ENCODE data around the gene FAM177B.

FAM177B gene

DNA sequence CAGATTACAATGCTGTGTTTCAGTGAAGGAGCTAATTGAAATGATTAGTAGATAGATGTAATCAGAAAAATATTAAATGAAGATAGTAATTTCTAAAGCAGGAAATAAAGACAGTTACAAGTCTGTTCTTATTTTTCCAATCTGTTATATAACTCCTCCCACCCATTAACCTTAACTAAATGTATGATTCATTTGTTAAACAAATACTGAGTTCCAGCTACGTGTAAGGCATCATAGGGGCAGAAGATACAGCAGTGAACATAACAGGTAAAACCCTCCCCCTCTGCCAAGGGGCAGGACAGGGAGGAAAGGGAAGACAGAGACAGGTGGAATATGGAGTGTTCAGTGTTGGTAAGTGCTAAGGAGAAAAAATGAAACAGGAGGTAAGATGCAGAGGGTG, at the start of gene FAM177B:
TSS of gene FAM177B (plus strand) at position 231 of the 400 bp plus-strand sequence. CDS start 9,344 bp downstream, outside the sequence.
- no peak for DNase-seq

- no peak for DNase-seq
Measured at GRCh38 chr1:222691016-222691415, 46.0 kb upstream of the FAM177B start.

DNA sequence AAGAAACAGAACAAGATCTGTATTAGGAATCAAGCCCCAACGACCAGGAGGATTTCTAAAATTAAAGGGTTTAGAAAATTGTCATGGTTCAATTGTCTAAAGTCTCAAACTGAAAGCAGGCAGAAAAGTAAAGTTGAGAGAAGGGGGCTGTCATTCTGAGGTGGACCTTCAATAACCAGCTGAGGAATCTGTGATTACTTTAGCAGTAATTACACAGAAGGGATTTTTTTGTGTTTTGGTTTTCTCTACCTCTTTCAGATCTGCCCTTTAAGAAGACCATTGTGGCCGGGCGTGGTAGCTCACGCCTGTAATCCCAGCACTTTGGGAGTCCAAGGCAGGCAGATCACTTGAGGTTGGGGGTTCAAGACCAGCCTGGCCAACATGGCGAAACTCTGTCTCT, 42.1 kb upstream of the FAM177B start:
- no peak for DNase-seq

DNA sequence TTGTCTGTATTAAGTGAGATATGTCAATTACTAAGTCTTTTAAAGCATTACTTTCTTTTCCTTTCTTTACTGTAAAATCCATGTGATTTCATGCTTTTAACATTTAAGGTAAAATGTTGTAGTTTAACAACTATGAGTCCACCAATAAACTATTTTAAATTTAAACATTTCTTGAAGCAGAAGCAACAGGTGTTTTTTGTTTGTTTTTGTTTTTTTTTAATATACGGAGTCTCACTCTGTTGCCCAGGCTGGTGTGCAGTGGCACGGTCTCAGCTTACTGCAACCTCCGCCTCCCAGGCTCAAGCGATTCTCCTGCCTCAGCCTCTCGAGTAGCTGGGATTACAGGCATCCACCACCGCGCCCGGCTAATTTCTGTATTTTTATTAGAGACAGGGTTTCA, 40.3 kb upstream of the FAM177B start:
- no peak for DNase-seq

DNA sequence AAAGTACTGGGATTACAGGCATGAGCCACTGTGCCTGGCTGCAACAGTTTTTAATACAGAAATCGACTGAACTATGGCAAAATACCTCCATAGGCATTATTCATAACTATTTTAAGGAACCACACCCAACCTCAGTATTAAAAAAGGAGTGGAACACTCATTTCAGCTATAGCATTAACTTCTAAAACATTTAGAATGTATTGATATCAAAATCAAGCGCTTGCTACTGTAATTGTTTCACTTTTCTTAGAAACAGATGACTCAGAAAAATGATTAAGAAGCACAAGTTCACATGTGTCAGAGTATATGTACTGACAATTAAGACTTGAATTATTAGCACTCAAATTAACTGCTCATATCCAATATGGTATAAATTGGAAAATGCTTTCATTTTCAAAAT, 39.8 kb upstream of the FAM177B start:
- peak; percentile 15 for DNase-seq

DNA sequence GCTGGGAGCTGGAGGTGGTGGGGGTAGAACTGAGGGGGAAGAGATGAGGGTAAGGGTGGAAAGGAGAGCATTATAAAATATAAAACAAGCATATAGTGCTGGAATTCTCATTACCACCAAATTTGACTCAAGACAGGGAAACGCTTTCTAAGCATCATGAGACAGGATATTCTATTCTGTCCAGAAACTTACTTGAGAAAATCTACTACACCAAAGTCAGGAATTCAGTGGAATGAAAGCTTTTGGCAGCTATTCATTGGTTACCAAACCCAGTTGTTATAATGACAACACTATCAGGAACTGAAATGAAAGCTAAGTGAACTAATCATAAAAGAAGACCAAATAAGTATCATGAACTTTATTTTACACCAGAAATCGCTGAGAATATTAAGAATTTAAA, 39.2 kb upstream of the FAM177B start:
- DNase-seq, result no peak

- DNase-seq, result no peak
Measured at GRCh38 chr1:222702210-222702609, 34.8 kb upstream of the FAM177B start.

- DNase-seq, result no peak
Measured at GRCh38 chr1:222704260-222704659, 32.7 kb upstream of the FAM177B start.

- DNase-seq, result no peak
Measured at GRCh38 chr1:222706815-222707214, 30.2 kb upstream of the FAM177B start.

DNA sequence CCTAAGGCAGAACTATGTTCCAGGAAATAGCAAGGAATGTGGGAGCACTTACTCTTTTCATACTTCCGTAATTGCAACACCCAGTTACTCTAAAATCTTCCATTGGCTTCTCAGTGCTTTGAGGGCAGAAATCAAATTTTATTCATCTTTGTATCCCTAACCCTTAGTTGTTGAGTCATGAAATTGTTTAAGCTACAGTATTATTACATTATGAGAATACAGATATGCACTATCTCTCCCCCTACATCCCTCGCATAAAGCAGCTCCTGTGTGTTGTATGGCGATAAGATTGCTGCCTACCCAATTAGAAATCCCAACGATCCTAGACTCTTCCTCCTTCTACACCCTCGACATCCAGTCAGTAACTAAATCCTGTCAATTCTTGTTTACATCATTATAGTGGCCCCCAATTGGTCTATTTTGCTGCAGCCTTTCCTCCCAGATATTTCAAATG, 27.3 kb upstream of the FAM177B start:
- DNase-seq, result peak; percentile 47

GRCh38 chr1:222711319-222712252, 25.4 kb upstream of the FAM177B start:
- DNase-seq, result peak; percentile 71

DNA sequence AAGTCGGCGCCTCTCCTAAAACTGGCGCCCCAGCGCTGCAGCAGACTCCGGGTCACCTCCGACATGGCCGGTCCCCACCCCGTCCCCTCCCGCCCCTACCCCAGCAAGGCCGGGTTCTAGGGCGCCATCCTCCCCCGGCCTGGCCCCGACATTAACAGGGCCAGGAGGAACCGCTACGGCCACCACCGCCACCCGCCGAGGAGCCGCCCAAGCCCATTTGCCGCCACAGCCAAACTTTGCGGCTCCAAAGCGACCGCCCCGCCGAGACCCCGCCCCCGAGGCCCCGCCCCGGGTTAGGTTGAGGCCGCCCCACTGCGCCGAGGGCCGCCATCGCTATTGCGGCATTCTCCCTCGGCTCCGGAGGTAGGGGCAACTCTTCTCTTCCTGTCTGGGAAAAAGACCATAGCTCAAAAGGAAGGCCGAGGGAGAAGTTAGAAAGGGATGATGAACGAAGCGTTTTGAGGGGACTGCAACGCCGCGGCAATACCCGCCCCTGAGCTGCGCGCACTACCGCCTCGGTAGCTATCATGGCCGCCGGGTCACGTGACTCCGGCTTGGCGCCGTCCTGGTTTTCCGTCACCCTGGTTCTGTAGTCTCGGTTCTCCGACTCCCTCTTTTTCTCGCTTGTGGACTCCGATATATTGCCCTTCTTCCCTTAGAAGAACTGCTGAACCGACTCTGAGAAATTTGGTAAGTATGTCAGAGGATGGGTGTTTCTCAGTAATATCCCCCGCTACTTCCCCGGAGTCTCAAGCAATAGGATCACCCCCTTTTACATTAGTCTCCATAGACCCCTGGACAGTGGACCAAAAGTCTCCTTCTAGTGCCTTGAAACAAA, 24.5 kb upstream of the FAM177B start, which contains the start of the genes AIDA and BROX:
TSS of gene AIDA (minus strand) at position 239 of the 838 bp plus-strand sequence. CDS start at position 65, 174 bp downstream.
TSS of gene BROX (plus strand) at position 312 of the 838 bp plus-strand sequence. CDS start 3,136 bp downstream, outside the sequence.
- DNase-seq, result peak; percentile 82

GRCh38 chr1:222713091-222713961, 23.7 kb upstream of the FAM177B start:
- DNase-seq, result peak; percentile 91

DNA sequence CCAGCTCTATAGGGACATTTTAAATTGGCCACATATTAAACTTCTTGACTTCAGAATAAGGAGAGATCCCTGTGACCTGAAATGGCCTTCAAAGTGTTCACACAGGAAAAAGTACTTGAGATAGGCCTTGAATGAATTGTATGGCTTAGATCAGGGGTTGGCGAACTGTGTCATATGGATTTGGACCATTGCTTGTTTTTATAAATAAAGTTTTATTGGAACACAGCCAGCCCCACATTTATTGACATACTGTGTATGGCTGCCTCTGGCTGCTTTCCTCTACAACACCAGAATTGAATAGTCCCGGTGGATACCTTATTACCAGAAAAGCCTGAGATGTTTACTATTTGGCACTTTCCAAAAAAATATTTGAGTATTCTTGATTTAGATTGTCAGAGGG, 20.6 kb upstream of the FAM177B start:
- no peak for DNase-seq

GRCh38 chr1:222728746-222729145, 8.3 kb upstream of the FAM177B start:
- DNase-seq, result no peak

GRCh38 chr1:222730866-222731265, 6.1 kb upstream of the FAM177B start:
- no peak for DNase-seq

GRCh38 chr1:222732216-222733159, 4.5 kb upstream of the FAM177B start:
- no peak for DNase-seq

DNA sequence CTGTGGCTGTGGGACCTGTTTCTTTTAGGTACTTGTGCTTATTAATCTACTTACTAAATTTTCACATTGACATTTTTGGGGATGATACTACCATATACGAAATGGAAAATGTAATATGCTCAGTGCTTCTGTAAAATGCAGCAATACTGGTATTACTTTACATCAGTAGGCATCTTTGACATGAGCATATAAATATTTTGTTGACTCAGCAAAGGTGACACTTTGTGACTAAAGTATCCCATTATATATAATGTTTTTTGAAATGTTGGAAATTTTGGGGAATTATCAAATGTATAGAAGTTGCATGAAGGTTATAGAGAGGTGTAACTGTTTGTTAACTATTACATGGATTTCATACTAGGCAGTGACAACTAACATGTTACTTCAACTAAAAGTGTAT, 2.3 kb upstream of the FAM177B start:
- no peak for DNase-seq

DNA sequence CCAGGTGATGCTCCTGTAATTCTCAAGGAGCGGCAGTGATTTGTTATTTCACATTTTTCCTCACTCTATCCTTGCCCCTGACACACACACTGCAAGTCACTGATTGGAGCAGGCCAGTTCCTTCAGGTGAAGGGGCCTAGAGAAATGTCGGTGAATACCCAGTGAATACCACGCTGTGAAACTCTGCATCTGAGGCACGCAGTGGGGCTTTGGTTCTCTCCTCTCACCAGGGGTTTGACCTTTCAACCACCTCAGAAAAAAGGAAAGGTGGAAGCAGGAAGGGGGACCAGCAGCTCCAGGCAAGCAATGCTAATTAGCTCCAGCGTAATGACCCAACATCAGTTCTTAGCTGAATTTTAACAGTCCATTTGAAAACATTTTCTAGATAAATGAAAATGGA, 532 bp upstream of the FAM177B start:
- DNase-seq, result no peak

GRCh38 chr1:222739465-222739864, 2.5 kb downstream of the FAM177B start:
- no peak for DNase-seq

DNA sequence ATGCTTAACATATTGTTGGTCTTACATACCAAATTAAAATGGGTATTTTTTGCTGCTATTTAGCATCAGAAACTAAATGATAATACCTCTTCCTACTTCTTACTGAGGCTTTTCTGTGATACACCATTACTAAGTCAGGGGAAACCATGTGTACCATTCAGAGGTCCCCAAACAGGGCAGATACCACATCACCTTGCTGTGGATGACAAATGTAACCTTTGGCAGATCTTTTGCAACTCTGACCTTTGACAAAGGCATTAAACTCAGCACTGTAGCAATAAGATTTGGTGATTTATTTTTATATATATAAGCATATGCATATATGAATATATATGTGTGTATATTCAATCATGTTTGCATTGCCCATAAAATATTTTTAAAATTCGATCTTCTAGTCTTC, 2.9 kb downstream of the FAM177B start:
- no peak for DNase-seq
